Stimulated activated CD4-positive, alpha-beta T cell treated with anti-CD3 and anti-CD28 coated beads, Interleukin-2, amount 100 ng/mL, for 4 hours (primary cell): ENCODE results near the gene ZBTB8A.
"Not testable (repeated sequence)": the region's sequence is repeated elsewhere in the genome, so short reads cannot be mapped to it uniquely, and the experiment has no call there.

Source experiments
- DNase-seq: peaks from one replicate; pipeline ENCODE4 v3.0.0-alpha.2; 2020; ENCODE audit warnings: low read depth

The ZBTB8A gene

DNA sequence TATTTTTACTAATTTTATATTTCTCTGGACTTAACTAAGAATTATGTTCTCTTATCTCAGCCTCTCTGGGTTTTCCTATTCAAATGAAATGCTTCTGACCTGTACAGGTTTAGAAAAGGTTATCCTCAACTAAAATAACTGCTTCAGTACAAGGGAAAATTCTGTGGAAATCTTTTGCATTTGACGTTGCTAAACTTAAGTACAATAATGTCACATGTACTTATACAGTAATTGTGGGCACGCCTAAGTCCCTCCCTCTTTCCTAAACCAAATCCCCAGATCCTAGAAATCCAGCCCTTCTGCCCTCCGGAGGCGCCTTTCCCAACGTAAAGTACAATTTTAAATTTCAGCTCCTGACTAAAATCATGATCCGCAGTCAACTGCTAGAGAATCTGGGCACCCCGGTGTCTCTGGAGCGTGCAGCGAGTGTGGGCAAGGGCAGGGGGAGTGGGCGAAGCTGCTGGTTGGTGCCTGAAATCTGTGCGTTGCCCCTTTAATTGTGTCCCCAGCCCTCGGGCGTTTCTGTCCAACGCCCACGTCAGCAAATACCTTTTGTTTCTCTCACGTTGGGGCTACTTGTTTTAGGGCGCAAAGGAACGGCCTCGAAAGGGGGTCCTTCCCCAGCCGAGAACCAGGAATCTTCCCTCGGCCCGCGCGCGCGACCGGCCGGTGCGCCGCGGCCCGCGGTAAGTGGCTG lies at the start of gene ZBTB8A:
Gene ZBTB8A (plus strand): TSS at position 541 of the 697 bp plus-strand sequence. CDS start 53,505 bp downstream, outside the sequence.
- DNase-seq, result no peak

DNA sequence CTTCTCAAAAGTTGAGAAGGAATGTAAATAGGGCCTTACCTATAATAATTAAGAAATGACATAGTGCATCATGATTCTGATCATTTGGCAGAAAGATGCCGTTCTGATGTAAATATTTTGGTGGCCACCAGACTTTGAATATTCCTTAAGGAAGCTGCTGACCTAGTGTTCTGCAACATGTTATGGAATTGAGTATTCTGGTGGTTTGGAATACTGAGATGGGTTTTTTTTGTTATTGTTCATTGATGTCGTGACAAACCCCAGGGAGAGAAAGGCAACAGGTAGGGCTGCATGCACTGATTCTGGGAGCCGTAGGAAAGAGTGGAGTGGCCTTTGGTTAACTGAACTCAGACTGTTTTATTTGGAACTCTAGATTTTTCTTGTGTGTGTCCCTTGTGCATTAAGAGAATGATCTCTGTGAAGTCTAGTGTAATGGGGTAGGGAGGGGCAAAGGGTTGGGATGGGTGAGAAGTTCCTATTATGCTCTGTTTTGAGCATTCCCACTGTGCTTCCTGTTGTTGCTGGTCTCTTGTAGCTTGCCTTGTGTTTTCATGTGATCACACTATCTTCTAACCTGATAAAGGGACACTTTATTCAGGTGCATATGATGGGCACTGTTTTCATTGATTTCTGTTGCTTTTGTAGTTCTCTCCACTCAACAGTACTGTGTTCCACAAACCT lies 49.3 kb upstream of the ZBTB8A start:
- DNase-seq, result no peak

GRCh38 chr1:32491386-32491785 lies 47.8 kb upstream of the ZBTB8A start:
- DNase-seq, result no peak

- no peak for DNase-seq
Observed at GRCh38 chr1:32494196-32494595, 45.0 kb upstream of the ZBTB8A start.

GRCh38 chr1:32494711-32495337 lies 44.4 kb upstream of the ZBTB8A start:
- no peak for DNase-seq

GRCh38 chr1:32496127-32496526 lies 43.1 kb upstream of the ZBTB8A start:
- no peak for DNase-seq

GRCh38 chr1:32498751-32499150 lies 40.5 kb upstream of the ZBTB8A start:
- DNase-seq, result no peak

DNA sequence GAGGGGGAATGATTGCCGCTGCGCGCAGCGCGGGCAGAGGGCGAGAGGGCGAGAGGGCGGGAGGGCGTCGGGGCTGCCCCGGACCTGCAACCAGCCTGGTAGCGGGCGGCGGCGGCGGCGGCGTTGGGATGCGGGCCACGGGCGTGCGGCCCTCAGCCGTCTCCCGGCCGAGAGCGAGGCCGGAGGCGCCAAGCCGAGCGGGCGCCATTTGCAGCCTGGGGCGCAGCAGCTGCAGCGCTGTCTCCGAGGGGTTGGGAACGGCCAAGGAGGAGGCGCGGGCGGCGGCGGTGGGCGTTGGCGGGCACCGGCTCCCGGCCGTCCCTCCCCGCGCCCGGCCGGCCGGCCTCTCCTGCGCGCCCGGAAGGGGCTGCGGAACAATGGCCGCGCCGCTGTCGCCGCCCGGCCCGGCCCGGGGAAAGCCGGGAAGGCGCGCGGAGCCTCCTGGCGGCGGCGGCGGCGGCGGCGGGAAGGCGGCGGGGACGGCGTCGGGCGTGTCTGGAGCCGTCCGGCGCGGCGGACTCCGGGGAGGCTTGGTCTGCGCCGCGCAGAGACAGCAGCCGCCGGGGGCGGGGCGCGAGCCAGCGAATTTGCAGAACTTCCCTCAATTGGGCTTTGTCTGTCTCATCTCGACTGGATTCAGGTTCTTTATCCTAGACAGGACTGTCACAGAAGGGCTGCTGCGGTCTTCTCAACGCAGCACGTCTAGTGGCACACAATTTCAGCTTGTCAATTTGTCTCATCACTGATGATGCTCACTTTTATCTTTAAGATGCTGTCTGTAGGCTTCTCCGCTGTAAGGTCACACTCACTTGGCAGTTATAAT lies 38.6 kb upstream of the ZBTB8A start:
- no peak for DNase-seq

DNA sequence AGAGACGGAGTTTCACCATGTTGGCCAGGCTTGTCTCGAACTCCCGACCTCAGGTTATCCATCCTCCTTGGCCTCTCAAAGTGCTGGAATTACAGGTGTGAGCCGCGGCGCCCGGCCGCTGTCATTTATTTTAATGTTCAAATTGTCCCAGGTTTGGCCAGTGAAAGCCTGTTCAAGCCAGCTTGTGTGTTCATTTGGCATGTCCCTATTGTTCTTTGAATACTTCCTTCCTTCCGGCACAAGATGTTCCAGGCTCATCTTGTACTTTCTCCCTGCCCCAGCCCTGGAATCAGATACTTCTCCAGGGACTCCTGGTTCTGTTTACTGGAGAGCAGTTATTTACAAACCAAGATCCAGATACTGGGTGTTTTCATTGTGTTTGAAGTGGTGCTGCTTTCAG lies 37.4 kb upstream of the ZBTB8A start:
- no peak for DNase-seq

DNA sequence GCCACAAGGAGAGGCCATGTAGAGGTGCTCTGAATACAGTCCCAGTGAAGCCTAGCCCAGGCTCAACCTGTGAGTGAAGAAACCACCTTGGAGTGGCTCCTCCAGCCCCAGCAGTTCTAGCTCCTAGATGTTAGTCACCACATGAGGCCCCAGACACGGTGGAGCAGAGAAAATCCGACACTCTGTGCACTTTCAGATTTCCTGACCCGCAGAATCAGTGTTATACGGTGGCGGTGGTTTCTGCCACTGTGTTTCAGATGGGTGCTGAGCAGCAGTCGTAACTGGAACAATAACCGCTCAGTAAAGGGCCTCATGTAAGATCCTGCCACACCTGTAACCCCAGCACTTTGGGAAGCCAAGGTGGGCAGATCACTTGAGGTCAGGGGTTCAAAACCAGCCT lies 36.1 kb upstream of the ZBTB8A start:
- DNase-seq, result no peak

- DNase-seq, result no peak
Observed at GRCh38 chr1:32507021-32507420, 32.2 kb upstream of the ZBTB8A start.

GRCh38 chr1:32508761-32509160 lies 30.5 kb upstream of the ZBTB8A start:
- no peak for DNase-seq

DNA sequence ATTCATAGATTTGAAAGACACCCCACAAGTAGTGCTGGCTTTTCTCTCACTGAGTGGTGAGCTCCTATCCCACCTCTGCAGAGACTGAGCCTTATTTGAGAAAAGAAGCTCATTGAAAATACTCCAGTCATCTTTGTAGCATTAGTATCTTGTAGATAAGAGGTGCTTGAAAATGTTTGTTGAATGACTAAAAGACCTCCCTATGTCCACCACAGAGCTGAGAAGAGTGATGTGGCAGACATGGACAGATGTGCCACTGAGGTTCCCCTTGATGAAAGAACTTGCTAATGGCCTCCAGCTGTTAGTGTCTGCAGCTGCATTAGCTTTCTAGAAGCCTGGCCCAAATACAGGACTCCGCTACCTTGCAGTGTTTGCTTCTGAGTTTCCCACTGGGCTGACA lies 29.3 kb upstream of the ZBTB8A start:
- no peak for DNase-seq

DNA sequence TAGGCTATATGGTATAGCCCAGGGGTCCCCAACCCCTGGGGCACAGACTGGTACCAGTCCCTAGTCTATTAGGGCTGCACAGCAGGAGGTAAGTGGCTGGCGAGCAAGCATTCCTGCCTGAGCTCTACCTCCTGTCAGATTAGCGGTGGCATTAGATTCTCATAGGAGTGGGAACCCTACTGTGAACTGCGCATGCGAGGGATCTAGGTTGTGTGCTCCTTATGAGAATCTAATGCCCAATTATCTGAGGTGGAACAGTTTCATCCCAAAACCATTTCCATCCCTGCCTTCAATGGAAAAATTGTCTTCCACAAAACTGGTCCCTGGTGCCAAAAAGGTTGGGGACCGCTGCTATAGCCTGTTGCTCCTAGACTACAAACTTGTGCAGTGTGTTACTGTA lies 22.8 kb upstream of the ZBTB8A start:
- DNase-seq, result no peak

DNA sequence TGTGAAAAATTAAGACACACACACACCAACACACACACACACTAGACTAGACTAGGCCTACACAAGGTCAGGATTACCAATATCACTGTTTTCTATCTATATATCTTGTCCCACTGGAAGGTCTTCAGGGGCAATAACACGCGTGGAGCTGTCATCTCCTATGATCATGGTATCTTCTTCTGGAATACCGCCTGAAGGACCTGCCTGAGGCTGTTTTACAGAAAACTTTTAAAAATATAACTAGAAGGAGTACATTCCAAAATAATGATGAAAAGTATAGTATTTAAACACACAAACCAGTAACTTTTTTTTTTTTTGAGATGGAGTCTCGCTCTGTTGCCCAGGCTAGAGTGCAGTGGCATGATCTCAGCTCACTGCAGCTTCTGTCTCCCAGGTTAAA lies 20.3 kb upstream of the ZBTB8A start:
- DNase-seq, result no peak

- no peak for DNase-seq
Observed at GRCh38 chr1:32521165-32521564, 18.1 kb upstream of the ZBTB8A start.

- no peak for DNase-seq
Observed at GRCh38 chr1:32525053-32525452, 14.2 kb upstream of the ZBTB8A start.

- DNase-seq, result no peak
Observed at GRCh38 chr1:32525661-32526444, 13.4 kb upstream of the ZBTB8A start.

GRCh38 chr1:32528550-32528949 lies 10.7 kb upstream of the ZBTB8A start:
- DNase-seq, result not testable (repeated sequence)

- DNase-seq, result no peak
Observed at GRCh38 chr1:32533792-32534327, 5.4 kb upstream of the ZBTB8A start.

DNA sequence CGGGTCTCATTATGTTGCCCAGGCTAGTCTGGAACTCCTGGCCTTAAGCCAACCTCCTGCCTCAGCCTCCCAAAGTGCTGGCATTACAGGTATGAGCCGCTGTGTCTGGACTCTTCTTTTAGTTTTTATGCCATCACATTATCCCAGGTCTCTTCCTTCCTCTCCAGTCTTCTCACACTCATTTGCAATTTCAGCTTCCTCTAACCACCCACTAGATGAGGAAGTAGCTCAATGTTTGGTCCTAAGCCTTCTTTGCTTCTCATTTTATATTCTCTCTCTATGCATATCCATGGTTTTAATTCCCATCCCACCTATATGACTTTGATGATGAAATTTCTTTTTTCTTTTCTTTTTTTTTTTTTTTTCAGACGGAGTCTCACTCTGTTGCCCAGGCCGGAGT lies 3.1 kb upstream of the ZBTB8A start:
- DNase-seq, result no peak
